ENCODE data around the gene NHSL2. TPM values are rescaled to one million over a fixed set of nuclear protein-coding genes. Genes with fewer than 3 reads are reported as not detected.

NHSL2 gene
- total RNA-seq, 2 experiments from 2014 or later, result 0.50 to 0.70 TPM

Other genes starting within 250 kb of the NHSL2 start
- not detected for gene CXorf49, start 192.6 kb upstream of the NHSL2 start, total RNA-seq
- not detected for gene CXorf49B, start 147.5 kb upstream of the NHSL2 start, total RNA-seq
- gene RTL5, start 221.1 kb downstream of the NHSL2 start, total RNA-seq, result under 1 TPM; 0.05 to 0.08 TPM

Data from activated CD8-positive, alpha-beta T cell treated with anti-CD3 and anti-CD28 coated beads, Interleukin-2, amount 10 ng/mL, durations not matched to agents 7 days and 5 days (primary cell).